Erythroblast (primary cell): ENCODE data around the gene ZNF101.

Experiments used
- DNase-seq, 2 experiments: peaks; one replicate each; lab custom pipeline; 2025; lab: John Stamatoyannopoulos, UW
- GATA1 ChIP-seq: IDR thresholded peaks from 2 replicates; pipeline ENCODE4 v1.6.1; 2011; ENCODE audit warnings: low read depth, mild to moderate bottlenecking, control low read depth, low read length, moderate library complexity
- POLR2A ChIP-seq: IDR thresholded peaks from 2 replicates; pipeline ENCODE4 v1.6.1; 2011; ENCODE audit warnings: mild to moderate bottlenecking, low read length

ZNF101 gene

DNA sequence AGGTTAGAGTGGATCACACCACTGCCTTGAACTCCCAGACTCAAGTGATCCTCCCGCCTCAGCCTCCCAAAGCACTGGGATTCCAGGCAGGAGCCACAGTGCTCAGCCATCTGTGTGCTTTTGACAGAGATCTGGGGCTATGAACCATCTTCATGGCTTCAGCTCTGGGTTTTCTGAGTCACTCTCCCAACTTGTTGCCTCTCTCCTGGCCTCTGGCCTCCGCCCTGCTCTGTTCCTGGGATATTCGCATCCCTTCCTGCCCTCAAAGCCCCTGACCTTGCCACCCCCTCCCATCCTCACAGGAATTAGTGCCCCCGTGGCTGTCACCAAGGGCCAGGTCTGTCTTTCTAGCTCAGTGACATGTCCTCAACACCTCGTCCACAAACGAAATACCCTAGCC, 19.5 kb upstream of the ZNF101 start:
- TF ChIP-seq GATA1 (no peak), POLR2A (no peak)
- DNase-seq = no peak

DNA sequence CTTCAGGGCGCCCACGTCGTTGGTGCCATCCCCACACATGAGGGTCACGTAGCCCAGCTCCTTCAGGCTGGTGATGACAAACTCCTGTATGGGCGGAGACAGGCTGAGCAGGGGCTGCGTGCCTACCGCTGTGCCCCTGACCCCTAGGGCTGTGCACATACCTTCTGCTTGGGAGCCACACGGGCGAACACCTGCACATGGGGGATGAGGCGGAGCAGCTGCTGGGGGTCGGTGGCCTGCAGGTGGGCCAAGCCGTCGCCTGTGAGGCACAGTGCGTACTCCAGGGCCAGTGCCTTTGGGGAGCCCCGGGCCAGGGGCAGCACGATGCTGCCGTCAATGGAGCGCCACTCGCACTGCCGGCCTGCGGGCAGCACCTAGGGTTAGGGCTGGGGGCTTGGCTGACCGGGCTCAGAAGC, 19.1 kb upstream of the ZNF101 start:
- no peak for DNase-seq
- no peak for TF ChIP-seq POLR2A
- no peak for TF ChIP-seq GATA1

DNA sequence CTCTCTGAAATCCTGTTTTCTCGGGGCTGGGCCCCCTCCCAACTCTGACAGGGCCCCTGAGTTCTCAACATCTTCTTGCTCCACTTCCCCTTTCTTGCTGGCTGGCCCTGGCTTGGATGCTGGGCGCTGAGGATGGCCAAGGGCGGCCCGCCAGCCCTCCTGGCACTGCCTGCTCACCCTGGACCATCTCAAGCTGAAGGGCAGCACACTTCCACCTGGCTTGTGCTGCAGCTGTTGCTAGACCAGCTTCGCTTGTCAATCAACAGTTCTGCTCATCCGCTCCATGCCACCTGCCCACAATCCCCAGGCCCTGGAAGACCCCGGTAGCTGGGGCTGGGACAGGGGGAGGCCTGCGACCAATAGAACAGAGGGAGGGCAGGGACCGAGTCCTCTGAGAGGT, 18.3 kb upstream of the ZNF101 start:
- DNase-seq = no peak
- TF ChIP-seq GATA1 (no peak), POLR2A (no peak)

DNA sequence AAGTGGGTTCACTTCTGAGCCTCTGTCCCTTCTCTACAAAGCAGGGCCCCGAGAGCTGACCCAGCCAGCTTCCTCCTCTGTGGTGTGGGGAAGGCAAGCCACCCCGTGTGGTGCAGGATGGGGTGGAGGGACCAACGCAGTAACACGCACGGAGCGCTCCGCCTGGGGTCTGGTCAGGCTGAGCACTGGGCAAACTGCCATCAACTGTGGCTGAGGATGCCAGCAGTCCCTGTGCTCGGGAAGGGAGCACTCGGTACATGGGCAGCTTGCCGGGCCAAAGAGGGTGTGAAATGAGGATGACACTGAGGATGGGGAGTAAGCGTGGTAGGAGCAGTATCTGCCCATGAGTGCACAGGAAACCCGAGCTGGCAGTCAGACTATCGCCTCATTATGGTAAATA, 17.6 kb upstream of the ZNF101 start:
- TF ChIP-seq GATA1 = no peak
- TF ChIP-seq POLR2A = no peak
- DNase-seq = no peak

DNA sequence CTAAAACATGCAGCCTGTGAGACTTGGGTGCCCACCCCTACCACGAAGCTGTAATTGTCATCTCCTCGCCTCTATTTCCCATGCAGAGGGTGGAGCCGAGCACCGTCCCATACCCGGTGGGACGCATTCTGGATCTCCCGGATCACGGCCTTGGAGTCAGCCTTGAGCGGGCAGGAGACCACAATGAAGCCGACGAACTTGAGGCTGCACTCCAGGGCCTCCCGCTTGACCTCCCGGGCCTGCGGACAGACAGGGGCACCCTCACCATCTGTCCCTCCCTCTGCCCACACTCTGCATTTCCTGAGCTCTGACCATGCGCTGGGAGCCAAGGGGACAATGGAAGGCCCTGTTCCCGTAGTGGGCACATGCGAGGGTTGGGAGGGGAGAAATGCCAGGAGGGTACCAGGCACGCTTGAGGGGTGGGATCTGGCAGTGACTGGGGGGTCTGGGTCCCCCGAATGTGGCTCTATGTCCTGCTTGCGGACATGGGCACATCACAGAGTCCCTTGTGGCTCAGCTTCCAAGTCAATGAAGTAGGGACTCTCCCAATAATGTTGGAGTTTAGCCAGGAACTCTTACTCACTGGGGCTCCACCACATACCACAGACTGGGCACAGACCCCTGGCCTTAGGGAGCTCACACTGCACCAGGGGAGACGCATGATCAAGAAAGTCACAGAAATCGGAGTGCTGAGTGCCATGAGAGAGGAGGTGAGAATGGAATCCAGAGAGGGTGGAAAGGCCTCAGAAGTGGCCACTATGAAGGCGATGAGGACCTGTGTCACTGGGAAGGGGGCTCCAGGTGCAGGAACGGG, 15.9 kb upstream of the ZNF101 start:
- TF ChIP-seq GATA1 (no peak), POLR2A (no peak)

DNA sequence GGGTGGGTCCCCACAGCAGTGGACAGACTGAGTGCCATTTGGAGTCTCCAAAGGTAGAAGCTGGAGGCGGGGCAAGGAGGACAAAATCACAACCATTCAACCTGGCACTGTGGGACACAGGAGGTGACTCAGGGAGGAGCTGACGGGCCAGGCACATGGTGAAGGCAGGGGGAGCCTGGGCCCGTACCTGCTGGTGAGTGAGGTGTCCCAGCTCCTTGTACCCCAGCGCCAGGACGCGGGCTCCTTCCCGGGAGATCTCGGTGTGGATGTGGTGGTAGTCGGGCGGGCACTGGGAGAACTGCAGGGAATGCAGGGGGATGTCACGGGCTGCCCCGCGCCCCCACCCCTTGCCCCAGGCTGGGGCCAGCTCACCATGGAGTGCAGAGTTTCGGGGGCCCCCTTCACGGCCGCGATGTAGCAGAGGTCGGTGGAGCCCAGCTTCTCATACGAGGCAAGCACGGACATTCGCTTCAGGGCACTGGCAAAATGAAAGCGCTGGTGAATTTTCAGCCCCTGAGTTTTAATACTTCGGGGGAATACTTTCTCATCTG, 15.0 kb upstream of the ZNF101 start:
- no peak for DNase-seq
- TF ChIP-seq GATA1 = no peak
- no peak for TF ChIP-seq POLR2A

More for the DNA sequence above, 15.9 kb upstream of the ZNF101 start:
- DNase-seq = no peak

DNA sequence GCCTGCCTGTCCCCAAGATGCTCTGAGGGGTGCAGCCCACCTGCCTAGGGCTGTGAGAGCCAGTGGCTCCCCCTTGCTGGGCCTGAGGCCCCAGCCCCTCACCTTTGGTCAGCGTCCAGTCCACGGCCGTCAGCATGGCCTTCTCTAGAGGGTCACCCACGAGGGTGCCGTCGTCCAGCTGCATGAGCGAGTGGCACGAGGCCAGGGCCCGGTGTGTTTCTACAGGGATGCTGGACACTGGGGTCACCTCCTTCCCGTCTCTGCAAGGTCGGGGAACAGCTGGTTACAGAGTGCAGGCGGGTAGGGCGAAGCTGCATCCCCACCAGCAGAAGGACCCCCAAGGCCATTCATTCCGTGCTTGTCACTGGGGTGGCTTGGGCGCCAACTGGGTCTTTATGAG, 14.2 kb upstream of the ZNF101 start:
- DNase-seq = no peak
- no peak for TF ChIP-seq POLR2A
- no peak for TF ChIP-seq GATA1

DNA sequence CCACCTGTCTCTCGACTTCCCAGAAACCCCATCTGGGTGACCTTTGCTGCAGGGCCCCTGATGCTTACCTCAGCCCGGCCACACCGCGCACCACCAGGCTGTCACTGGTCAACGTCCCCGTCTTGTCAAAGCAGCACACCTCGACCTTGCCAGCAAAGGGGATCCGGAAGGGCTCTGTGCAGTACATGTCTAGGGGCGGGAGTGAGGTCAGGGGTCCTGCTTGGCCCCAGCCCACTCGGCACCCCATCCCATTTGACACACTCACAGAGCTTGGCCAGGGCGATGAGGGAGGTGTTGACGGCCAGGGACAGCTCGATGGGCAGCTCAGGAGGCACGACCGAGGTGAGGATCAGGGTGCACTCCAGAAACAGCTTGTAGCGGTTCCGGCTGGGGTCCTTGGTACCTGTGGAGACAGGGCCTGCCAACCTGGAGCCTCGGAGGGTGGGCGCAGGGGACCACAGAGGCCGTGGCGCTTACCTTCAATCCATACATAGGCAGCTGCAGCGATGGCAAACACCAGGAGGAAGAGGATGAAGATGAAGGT, 13.5 kb upstream of the ZNF101 start:
- DNase-seq = no peak
- no peak for TF ChIP-seq GATA1
- TF ChIP-seq POLR2A = no peak

DNA sequence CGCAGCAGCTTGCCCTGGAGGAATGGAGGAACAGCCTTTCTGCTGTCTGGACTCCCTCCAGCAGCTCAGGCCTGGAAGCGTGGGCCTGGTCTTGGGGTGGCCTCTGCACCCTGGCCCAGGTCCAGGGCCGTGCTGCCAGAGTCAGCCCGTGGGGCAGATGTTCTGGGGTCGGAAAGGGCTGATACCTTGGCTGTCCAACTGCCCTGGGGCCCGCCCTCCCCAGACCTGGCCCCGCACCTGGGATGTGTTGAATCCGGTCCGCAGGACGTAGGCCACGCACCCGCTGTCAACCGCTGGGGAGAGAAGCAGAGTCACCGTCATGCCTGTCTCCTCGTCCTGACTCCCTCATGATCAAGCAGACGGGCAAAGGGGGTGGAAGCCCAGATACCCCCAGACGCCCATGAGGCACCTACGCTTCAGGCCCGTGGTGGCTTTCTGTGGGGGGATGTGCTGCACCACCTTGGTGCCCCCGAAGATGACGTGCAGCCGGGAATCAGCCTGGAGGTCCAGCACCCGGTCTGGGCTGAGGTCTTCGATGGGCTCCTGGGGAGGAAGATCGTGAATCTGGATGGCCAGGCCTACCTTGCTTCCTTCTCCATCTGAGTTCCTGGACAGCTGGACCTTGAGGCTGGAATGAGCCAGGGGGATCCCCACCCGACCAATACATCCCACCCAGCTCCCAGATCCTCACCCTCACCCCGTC, 12.8 kb upstream of the ZNF101 start:
- DNase-seq = no peak
- TF ChIP-seq POLR2A (no peak), GATA1 (no peak)

DNA sequence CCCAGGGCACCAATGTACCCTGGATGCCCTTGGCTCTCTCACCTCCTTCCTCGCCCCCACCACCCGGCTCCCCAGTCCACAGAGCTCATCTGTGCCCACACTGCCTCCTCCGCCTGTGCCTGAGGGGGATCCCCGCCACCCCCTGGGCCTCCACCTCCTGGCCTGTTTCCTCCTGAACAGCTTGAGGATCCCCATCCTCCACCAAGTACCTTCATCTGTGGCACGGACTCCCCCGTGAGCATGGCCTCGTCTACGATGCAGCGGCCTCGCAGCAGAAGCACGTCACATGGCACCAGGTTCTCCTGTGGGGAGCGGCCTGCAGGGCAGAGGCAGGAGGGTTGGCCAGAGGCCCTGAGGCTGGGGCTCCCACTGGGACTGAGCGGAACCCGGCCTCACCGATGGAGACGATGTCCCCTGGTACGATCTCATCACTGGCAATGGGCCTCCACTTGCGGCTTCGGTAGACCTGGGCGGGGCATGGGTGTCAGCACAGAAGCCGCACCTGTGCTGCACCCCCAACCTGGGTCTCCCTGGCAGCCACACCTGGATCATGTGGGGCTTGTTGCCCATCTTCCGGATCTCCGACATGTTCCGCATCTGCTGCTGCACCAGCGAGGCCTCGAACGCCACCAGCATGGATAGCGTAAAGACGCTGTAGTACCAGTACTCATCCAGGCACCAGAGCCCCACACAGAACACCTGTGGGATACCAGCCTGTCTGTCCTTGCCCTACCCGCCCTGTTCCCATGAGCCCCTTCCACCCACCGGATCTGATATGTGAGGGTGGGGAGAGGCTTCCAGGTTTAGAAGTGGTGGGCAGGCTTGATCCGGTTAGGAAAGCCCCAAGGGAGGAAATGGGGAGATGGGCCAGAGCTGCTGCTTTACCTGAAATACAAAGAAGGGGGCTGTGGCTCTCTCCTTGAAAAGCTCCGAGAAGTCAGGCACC, 11.9 kb upstream of the ZNF101 start:
- TF ChIP-seq GATA1 (no peak), POLR2A (no peak)
- DNase-seq = no peak

DNA sequence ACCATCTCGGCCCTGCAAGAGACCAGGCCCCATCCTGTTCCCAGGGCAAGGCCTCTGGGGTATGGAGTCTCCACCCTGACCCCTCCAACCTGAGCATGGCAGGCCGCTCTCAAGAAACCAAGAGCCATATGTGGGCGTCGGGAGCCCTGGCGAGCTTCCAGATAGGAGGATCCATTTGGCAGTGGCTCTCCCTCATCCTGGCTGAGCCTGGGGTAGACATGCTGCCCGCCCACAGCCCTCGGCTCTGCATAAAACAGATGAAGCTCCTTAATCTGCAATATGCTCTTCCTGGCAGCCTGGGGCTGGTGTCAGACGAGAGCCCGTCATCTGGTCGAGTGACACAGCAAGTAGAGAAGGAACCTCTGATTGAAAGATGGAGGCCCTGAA, 11.2 kb upstream of the ZNF101 start:
- no peak for DNase-seq
- TF ChIP-seq POLR2A (no peak), GATA1 (no peak)

DNA sequence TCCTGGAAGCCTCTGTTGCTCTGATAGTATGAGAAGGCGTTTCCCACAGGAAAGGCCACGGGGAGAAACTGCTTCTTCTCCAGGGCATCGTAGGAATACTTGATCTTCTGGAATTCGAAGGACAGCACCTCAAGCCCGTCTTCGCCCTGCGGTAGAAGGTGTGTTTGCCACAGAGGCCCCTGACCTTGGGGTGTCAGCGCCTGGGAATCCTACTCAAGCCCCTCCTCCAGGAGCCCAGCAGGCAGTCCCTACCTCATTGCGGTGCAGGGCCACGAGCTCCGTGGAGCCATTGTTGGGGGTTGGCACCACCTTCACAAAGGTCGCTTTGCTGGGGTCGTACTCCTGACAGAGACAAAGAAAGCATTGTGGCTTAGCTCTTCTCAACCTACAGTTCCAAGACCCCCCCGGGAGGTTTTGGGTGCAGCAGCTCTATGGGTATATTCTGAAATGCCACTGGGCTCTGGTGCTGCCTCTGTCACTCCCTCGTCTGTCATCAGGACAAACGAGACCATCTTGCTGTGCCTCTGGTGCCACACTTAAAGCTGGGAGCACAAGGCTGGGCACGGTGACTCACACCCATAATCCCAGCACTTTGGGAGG, 8.9 kb upstream of the ZNF101 start:
- no peak for TF ChIP-seq POLR2A
- TF ChIP-seq GATA1 = no peak
- no peak for DNase-seq

DNA sequence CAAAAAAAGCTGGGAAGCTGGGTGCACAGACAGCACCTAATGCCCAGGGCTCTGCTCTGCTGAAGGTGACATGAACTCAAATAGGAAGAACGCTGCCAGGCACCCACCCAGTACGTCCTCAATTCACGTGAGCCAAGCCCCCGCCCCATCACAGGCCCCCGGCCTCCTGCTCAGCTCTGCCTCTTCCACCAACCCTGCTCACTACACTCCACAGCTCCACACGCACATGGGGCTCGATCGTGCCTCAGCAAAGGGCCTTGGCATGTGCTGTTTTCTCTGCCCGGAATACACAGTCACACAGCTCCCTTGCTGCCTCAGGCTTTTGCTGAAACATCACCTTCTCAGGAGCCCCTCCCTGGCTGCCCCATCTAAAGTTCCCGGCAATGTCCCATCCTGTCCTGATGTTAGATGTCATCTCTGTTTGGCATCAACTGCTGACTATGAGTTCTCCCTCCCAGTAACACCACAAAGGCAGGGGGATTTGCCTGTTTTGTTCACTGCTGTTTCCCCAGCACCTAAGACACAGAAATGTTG, 7.4 kb upstream of the ZNF101 start:
- TF ChIP-seq POLR2A = no peak
- no peak for TF ChIP-seq GATA1

More for the DNA sequence above, 7.4 kb upstream of the ZNF101 start:
- DNase-seq = no peak
